Endothelial cell of hepatic sinusoid (primary cell): Measurements from ENCODE around the gene INF2.

ENCODE experiments used
- in situ Hi-C: cut with HindIII; loops from 2 replicates; pipeline ENCODE4 v1.10.0; 2017; ENCODE audit warnings: low sequenced_read_pairs

INF2 gene

GRCh38 chr14:104731320-104732294 lies 42.2 kb downstream of the INF2 start:
- in situ Hi-C loops = no loop called here

- in situ Hi-C loops = no loop called here
Measured at GRCh38 chr14:104732355-104732804, 43.0 kb downstream of the INF2 start.

GRCh38 chr14:104732931-104733681 lies 43.7 kb downstream of the INF2 start:
- in situ Hi-C loops = no loop called here

GRCh38 chr14:104734051-104734587 lies 44.7 kb downstream of the INF2 start:
- in situ Hi-C loops = no loop called here

GRCh38 chr14:104734601-104734990 lies 45.2 kb downstream of the INF2 start:
- in situ Hi-C loops = no loop called here

- in situ Hi-C loops = no loop called here
Measured at GRCh38 chr14:104734991-104735779, 45.8 kb downstream of the INF2 start.

- in situ Hi-C loops = no loop called here
Measured at GRCh38 chr14:104735830-104736642, 46.6 kb downstream of the INF2 start.

GRCh38 chr14:104738375-104739019 lies 49.1 kb downstream of the INF2 start:
- in situ Hi-C loops = no loop called here

- in situ Hi-C loops = no loop called here
Measured at GRCh38 chr14:104739026-104739425, 49.6 kb downstream of the INF2 start.

GRCh38 chr14:104739546-104740516 lies 50.4 kb downstream of the INF2 start:
- in situ Hi-C loops = no loop called here

- in situ Hi-C loops = no loop called here
Measured at GRCh38 chr14:104741108-104741802, 51.8 kb downstream of the INF2 start.

GRCh38 chr14:104741803-104742251 lies 52.4 kb downstream of the INF2 start:
- in situ Hi-C loops = no loop called here

GRCh38 chr14:104742586-104743455 lies 53.4 kb downstream of the INF2 start:
- in situ Hi-C loops = no loop called here

- in situ Hi-C loops = no loop called here
Measured at GRCh38 chr14:104743461-104744380, 54.3 kb downstream of the INF2 start.

GRCh38 chr14:104744484-104744883 lies 55.1 kb downstream of the INF2 start:
- in situ Hi-C loops = no loop called here

- in situ Hi-C loops = no loop called here
Measured at GRCh38 chr14:104745431-104745830, 56.0 kb downstream of the INF2 start.
